GM18873 (cell line): ENCODE measurements around the gene CTSC.
"Not testable (repeated sequence)": the region's sequence is repeated elsewhere in the genome, so short reads cannot be mapped to it uniquely, and the experiment has no call there.

Experiments
- ATAC-seq: cut with Tn5 transposase; IDR thresholded peaks from one replicate; pipeline ENCODE4 v1.9.1; 2021; ENCODE audit warnings: mild to moderate bottlenecking, moderate library complexity, moderate number of reproducible peaks; ENCODE audit not compliant: unreplicated experiment, low FRiP score

Gene CTSC

DNA sequence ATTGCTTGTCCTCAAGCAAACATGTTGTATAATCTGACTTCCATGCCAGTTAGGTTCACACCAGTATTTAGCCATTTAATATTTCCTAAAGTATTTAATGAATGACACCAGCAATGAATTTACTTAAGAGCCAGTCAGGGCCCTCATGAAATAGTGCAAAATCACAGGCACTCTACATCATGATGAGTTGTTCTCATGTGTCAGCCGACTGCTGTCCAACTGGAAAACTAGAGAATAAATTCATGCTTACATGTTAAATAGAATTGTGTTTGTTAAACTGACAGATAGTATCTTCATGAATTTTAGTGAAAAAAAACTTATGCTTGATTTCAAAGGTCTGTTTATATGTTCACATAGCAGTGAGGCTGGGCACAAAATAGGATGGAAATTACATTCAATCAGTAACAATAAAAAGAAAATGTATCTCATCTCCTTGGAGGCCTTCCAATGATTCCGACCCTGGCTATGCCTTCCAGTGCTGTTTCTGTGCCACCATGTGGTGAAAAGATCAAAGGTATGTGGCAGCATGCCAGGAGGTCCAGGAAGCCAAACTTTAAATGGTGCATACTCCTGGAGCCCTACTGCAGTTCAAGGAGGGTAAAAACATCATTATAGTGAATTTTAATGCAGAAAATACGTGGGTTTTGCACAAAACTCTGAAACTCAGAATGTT is 45.2 kb downstream of the CTSC start:
- ATAC-seq = no peak

DNA sequence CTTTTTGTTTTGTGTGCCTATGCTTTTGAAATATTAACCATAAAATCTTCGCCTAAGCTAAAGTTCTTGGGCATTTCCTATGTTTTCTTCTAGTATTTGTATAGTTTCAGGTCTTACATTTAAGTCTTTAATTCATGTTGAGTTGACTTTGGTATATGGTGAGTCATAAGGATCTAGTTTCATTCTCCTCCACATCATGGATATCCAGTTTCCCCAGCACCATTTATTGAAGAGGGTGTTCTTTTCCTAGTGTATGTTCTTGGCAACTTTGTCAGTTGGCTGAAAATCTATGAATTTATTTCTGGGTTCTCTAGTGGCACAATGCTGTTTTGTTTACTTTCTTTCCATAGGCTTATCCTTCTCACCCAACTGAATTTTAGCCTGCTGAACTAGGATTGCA is 49.0 kb downstream of the CTSC start:
- no peak for ATAC-seq

DNA sequence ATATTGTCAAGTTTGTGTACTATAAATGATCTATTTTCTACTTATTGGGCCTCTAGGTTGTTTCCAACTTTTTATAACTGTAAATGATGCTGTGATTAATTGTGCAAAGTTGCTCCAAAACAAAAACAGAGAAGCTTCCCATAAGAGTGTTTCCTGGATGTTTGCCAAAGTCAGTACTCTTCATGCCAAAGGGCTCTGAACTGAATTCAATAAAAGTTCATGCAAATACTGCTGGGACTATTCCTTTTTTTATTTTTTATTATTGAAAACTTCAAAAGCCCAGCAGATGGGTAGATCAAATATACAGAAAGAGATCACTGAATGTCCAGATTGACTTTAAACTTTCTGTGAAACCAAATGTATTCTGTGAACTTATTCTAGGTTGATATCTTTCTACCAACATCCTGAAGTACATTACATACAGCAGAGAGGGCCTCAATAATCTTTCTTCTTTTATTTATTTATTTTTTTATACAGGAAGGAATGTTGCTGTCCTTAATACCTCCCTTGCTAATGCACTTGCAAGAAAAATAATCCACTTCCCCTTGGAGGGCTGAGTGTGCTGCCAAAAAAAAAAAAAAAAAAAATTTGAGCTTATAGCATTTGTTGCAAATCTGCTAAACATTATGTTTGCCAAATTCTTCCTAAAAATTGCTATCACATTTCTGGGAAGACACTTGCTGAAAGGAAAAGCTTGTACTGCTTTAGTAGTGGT is 53.0 kb downstream of the CTSC start:
- no peak for ATAC-seq

DNA sequence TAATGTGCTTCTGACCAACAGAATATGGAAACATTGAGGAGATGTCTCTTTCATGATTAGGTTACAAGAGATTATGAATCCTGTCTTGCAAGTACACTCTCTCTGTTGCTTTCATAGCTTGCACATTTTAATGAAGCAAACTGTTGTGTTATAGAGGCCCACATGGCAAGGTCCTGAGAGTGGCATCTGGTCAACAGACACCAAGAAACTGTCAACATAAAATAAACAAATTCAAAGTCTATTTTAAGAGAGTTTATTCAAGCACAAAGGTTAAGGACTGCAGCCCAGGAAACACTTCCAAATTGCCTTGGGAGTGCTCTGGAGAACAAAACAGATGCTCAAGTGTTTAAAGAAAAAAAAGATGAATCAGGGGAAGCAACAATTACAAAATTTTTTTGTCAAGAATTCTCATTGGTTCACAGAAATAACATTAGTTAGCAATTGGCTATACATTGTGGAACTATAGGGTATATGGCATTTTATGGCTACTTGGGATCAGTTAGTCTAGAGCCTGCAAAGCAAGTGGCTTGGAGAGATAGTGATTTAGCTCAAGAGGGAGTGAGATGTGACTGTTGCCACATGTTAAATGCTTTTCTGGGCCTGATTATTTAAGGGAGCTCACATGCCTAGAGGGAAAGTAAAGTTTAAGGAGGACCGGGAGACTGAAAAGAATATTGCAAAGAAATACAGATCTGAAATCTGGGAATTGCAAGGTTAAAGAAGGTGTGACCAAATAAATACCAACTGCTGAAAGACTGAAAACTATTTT is 54.6 kb downstream of the CTSC start:
- no peak for ATAC-seq

DNA sequence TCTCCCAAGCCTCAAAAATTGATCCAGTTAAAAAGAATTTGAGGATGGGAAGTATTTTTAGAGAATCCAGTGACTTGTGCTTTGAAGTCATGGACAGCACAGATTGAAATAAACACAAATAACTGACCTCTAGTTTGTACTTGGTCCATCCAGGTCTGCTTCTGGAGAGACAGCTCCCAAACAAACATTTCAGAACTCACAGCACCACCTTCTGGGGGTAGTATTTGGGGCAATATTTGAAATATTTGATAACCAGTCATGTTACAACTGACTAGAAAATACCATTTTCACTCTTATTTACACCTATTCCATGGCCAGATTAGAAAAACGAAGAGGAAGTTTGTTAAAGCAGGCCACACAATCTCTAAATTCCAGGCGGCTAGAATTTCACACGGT is 56.2 kb downstream of the CTSC start:
- no peak for ATAC-seq

DNA sequence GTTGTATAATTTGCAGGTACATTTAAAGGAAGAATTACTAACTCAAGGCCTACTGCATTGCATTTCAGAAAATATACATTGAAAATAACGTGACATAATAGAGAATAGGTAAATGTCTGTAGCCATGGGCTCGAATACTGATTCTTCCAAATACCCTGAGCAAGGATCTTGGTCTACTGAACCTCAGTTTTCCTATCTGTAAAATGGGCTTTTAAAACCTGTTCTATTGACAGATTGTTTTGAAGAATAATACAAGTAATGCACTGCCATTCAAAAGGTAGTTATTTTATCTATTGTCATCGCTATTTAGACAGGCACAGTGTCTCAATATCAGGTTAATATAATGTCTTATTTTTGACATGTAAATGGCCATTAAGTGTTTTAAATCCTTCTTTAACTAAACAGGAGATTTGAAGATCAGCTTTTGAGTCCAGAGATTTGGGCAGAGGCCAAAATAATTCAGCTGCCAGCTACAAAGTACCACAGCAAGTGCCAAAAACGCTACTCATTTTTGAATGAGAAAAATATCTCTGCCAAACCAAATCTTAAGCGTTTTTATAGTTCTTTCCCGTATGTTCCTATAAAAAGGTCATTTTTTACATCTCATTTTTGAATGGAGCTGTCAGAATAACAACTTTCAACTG is 56.7 kb downstream of the CTSC start:
- no peak for ATAC-seq

DNA sequence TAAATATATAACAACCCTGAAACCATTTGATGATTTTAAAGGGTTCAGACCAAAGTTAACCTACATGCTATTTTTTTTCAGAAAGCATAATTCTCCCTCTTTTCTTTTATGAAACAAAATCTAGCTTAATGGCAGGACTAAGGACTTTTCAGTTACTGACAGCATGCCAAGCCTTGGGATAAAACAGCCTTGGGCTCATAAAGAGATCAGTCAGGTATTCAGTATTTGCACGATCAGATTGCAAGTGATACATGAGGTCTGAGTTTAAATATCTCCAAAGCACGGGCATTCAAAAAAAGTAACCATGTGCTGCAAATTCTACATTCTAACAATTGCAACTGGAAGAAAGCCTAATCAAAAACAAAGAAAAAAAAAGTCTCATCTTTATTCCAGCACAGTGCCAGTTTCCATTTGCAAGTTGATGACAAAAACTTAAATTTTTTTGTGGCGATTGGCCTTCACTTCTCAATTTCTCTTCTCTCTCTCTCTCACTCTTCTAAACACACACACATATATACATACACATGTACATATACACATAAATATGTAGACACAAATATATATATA is 60.1 kb downstream of the CTSC start:
- ATAC-seq = no peak

DNA sequence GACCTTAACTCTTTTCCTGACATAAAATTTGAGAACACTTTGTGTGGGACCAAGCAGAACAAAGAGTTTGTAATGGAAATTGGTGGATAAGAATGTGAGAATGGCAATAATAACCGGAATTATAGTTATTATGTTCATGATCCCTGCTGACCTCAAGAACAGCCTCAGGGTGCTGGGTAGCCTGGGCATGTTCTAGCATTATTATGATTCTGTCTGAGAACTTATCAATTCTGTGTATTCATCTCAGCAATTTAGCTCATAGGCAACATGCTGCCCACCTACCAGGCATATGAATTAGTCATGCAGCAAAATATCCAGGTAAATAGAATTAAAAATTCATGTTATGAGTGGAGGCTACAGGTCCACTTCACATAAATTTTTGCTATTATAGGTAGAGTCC is 61.9 kb downstream of the CTSC start:
- ATAC-seq = no peak

DNA sequence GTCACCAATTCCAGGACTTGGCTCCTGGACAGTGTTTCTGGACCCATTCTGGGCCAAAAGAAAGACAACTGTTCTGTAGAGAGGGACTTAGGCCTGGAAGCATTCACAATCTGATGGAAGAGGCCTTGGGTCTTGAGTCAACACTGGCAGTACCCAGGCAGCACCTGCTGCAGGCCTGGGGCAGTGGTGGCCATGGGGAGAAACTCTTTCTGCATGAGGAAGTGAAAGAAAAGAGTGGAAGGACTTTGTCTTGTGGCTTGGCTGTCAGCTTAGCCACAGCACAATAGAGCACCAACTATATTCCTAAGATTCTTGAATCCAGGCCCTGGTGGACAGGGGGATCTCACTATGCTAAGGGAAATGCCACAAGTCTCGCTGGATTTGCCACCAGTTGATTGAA is 70.6 kb downstream of the CTSC start:
- no peak for ATAC-seq

DNA sequence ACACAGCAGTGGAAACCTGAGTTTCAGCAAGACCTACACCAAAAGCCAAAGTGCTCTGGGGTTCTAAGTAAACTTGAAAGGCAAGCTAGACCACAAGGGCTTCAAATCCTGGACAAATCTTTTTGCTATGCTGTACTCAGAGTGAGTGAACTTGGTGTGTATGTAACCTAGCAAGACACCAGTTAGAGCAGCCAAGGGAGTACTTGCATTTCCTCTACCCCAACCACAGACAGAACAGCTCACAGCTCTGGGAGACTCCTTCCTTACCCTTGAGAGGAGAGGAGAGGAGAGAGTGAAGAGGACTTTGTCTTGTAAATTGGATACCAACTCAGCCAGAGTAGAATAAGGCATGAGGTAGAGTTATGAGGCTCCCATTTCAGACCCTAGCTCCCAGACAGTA is 71.4 kb downstream of the CTSC start:
- ATAC-seq = no peak

DNA sequence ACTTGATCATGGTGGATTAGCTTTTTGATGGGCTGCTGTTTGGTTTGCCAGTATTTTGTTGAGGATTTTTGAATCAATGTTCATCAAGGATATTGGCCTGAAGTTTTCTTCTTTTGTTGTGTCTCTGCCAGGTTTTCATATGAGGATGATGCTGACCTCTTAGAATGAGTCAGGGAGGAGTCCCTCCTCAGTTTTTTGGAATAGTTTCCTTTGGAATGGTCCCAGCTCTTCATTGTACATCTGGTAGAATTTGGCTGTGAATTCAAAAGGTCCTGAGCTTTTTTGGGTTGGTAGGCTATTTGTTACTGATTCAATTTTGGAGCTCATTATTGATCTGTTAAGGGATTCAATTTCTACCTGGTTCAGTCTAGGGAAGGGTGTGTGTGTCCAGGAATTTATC is 78.1 kb downstream of the CTSC start:
- ATAC-seq = no peak

DNA sequence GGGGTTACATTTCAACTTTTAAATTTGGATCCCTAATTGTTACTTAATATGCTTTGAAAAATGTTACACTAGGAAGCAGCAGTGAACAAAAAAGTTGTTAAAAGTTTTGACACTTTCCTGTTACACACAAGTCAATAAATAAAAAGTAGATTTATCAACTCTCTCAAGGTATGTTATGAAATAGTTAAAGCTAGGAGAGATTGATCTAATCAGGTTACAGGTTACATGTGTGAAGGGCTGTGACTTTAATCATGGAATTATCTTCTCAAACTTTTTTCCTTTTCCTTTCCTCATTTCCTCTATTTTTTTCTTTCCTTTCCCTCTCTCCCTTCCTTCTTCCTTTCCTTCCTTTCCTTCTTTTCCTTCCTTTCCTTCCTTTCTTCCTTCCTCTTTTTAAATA is 85.3 kb downstream of the CTSC start:
- ATAC-seq = no peak

DNA sequence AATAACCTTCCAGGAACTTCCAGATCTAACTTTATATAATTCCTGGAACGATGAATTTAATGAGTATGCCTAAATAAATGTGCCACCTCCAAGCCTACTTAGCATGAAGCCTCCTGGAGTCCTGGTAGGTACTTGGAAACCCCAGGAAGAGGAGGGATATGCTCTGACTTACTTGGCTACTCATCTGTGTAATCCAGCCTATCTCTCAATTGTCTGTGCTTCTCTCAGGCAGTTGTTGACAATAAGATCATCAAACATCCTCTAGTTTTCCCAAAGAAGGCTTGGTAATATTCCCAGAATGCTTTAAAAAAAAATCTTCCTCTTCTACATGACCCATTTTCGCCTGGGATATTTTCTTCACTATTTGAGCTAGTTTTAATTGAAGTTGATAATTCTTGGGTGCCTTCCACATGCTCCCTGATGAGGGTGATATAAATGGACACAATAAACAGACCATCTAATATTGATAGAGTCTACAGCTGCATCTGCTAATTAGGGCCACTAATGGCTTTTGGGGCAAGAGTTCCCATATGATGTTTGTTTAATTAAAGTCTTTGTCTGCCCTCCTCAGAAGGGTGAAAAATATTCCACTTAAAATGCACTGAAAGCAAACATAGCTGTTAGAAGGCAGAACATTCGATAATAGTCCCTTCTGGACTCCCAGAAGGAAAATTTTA is 86.8 kb downstream of the CTSC start:
- no peak for ATAC-seq

DNA sequence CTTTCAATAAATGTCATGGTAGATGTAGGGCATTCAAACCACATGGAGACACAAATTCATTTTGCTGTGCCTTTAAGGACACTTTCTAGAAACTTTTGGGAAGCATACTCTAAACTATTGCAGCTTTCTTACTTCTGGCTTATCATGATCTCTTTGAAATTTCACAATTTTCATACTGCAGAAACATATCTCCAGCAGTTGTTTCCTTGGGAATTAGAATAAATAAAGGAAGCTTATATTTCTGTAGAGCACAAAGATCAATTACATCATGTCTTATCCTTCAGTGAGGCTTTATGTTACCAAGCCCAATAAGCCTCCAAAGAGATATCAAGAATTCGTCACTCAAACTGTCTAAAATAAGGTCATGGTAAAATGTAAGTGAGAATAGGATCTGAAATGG is 87.8 kb downstream of the CTSC start:
- no peak for ATAC-seq

DNA sequence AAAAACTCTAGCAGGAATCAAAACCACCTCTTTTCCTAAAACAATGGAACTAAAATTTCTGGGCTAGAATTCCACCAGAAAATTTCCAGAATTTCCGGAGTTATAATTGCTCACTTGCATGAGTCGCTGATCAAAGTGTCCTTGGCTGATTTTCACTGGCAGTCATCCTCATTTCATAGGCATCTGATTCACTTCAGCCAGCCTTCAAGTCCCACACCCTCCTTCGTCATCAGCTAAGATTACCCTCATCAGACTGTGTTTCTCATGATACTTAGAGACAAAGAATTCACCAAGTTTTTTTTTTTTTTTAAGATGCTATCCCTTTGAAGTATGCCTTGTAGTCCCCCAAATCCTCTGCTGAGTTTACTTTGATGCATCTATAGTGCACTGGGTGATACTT is 90.8 kb downstream of the CTSC start:
- no peak for ATAC-seq

DNA sequence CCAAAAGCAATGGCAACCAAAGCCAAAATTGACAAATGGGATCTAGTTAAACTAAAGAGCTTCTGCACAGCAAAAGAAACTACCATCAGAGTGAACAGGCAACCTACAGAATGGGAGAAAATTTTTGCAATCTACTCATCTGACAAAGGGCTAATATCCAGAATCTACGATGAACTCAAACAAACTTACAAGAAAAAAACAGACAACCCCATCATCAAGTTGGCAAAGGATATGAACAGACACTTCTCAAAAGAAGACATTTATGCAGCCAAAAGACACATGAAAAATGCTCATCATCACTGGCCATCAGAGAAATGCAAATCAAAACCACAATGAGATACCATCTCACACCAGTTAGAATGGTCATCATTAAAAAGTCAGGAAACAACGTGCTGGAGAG is 92.0 kb downstream of the CTSC start:
- not testable (repeated sequence) for ATAC-seq
